Neural cell (in vitro differentiated cells): Measurements from ENCODE around the gene SLC1A2.

Experiments used
- CTCF ChIP-seq: fragments of 450-650 bp; IDR thresholded peaks from 2 replicates; pipeline ENCODE4 v1.5.1; 2014; ENCODE audit warnings: antibody characterized with exemption, mild to moderate bottlenecking, moderate library complexity; ENCODE audit not compliant: poor library complexity, severe bottlenecking
- POLR2AphosphoS5 ChIP-seq: IDR thresholded peaks from 2 replicates; pipeline ENCODE4 v1.6.1; 2012

- TF ChIP-seq CTCF (no peak), POLR2AphosphoS5 (no peak)
These were observed 72.0 kb downstream of the SLC1A2 start for GRCh38 chr11:35347173-35347878.
